PC-3 (cell line): Measurements from ENCODE around the gene PLCZ1. TPM values are rescaled to one million over a fixed set of nuclear protein-coding genes. Genes with fewer than 3 reads are reported as not detected.

Experiments
- ATAC-seq: fragments of 200-7000 bp; cut with Tn5 transposase; 2 replicates; pipeline ENCODE4 v1.9.1; 2020; ENCODE audit warnings: mild to moderate bottlenecking, moderate library complexity
- BruUV-seq: library from RNA; stranded (reverse); fragments of 400-500 nt; replicated peaks from 2 replicates; lab custom pipeline; 2021; lab: Mats Ljungman, UMichigan
- CTCF ChIA-PET: fragments of 300-600 bp; sonication (Branson Sonifier 250); formaldehyde crosslinking; loops from one replicate; lab custom pipeline; 2022; ENCODE audit warnings: antibody characterized with exemption; lab: Charles Lee
- POLR2A ChIA-PET: fragments of 300-600 bp; sonication (Branson Sonifier 250); formaldehyde crosslinking; loops from one replicate; lab custom pipeline; 2022; ENCODE audit warnings: antibody characterized with exemption; ENCODE audit not compliant: unreplicated experiment; lab: Charles Lee
- DNase-seq: peaks from one replicate; pipeline ENCODE4 v3.0.0-alpha.2; 2015
- H2AFZ ChIP-seq: fragments of 300-600 bp; sonication (generic); 2 replicates; pipeline ENCODE4 v1.6.0; 2016; ENCODE audit warnings: antibody characterized with exemption, low read length
- H3F3A ChIP-seq: fragments of 300-600 bp; sonication (generic); one replicate; pipeline ENCODE4 v1.6.0; 2017; ENCODE audit warnings: antibody characterized with exemption, low read length, control low read depth, mild to moderate bottlenecking; ENCODE audit not compliant: unreplicated experiment
- H3K27ac ChIP-seq: fragments of 300-600 bp; sonication (generic); 2 replicates; pipeline ENCODE4 v1.5.1; 2016; ENCODE audit warnings: mild to moderate bottlenecking, low read length
- H3K27me3 ChIP-seq: fragments of 300-600 bp; sonication (generic); 2 replicates; pipeline ENCODE4 v1.6.1; 2016; ENCODE audit warnings: low read length, mixed read lengths
- H3K36me3 ChIP-seq: fragments of 300-600 bp; sonication (generic); 2 replicates; pipeline ENCODE4 v1.6.1; 2016; ENCODE audit warnings: low read depth, mixed run types, low read length, mixed read lengths
- H3K4me1 ChIP-seq: fragments of 300-600 bp; sonication (generic); 2 replicates; pipeline ENCODE4 v1.5.1; 2016; ENCODE audit warnings: low read length; ENCODE audit not compliant: insufficient read depth
- H3K4me2 ChIP-seq: fragments of 300-600 bp; sonication (generic); 2 replicates; pipeline ENCODE4 v1.6.0; 2016; ENCODE audit warnings: low read length
- H3K4me3 ChIP-seq: fragments of 300-600 bp; sonication (generic); 2 replicates; pipeline ENCODE4 v1.5.1; 2016; ENCODE audit warnings: mild to moderate bottlenecking, low read length, mixed read lengths
- H3K79me2 ChIP-seq: fragments of 300-600 bp; sonication (generic); 2 replicates; pipeline ENCODE4 v1.6.1; 2017; ENCODE audit warnings: low read length, mixed read lengths
- H3K9ac ChIP-seq: fragments of 300-600 bp; sonication (generic); 2 replicates; pipeline ENCODE4 v1.6.0; 2016; ENCODE audit warnings: mild to moderate bottlenecking, low read length
- H3K9me2 ChIP-seq: fragments of 300-600 bp; sonication (generic); replicated peaks from 2 replicates; pipeline ENCODE4 v1.6.1; 2016; ENCODE audit warnings: mixed run types, low read length, mixed read lengths
- H3K9me3 ChIP-seq: fragments of 300-600 bp; sonication (generic); 2 replicates; pipeline ENCODE4 v1.6.1; 2016; ENCODE audit warnings: low read length, mixed read lengths
- H4K20me1 ChIP-seq: fragments of 300-600 bp; sonication (generic); 2 replicates; pipeline ENCODE4 v1.6.1; 2016; ENCODE audit warnings: low read length, mixed read lengths
- EZH2 ChIP-seq: fragments of 300-600 bp; sonication (generic); IDR thresholded peaks from one replicate; pipeline ENCODE4 v1.6.1; 2017; ENCODE audit warnings: antibody characterized with exemption, mild to moderate bottlenecking, low read length; ENCODE audit not compliant: unreplicated experiment
- EZH2phosphoT487 ChIP-seq: fragments of 300-600 bp; sonication (generic); IDR thresholded peaks from 2 replicates; pipeline ENCODE4 v1.6.1; 2018; ENCODE audit warnings: mild to moderate bottlenecking, antibody characterized with exemption, low read length, borderline replicate concordance
- intact Hi-C: fragments of 100-400 bp; cut with micrococcal nuclease; formaldehyde crosslinking; loops from 2 replicates; pipeline ENCODE4 v1.9.0; 2023
- total RNA-seq: library from RNA; depleted of rRNA; stranded (reverse); fragments of >200 nt; gene quantifications from 2 replicates; pipeline ENCODE4 v1.2.3, GENCODE V29; 2014
- TF ChIP-seq, protein P1 (sequence below): fragments of 300-600 bp; sonication (generic); conservative IDR thresholded peaks from 2 replicates; pipeline ENCODE4 v1.5.1; 2017; ENCODE audit warnings: antibody characterized with exemption, low read depth, mild to moderate bottlenecking, low read length

PLCZ1 gene
- total RNA-seq, 1 experiment from 2014 or later: not detected

DNA sequence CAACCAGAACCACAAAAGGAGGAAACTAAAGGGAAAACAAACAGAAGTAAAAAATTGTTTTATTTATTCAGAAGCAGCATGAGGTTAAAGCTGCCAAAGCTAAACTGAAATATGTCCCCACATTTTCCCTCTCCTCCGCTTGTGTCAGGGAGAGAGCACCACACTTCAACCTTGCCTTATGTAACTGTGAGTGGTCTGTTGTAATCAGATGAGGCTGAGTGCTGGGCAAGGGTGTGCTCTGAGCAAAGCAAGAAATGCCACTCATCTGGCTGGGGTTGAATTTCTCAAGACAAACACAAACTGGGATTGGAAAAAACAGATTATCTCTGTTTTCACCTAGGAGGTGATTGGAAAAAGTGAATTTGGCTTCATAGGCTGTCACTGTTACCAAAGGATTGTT is 12.3 kb upstream of the PLCZ1 start:
- Histone ChIP-seq H3K4me1 (peaks cover 8% of the 10 kb centered on the region; the same call in 1 of the 2 replicates), H3K4me3 (no peak overlapping the region), H3K9me3 (no peaks in the 10 kb centered on the region), H3K27ac (no peak overlapping the region), H3K4me2 (0 out of 2 replicates have a peak overlapping the region, but pooled peaks have one; percentile 8), H3K9ac (no peak overlapping the region), H3F3A (no peaks in the 10 kb centered on the region), H3K27me3 (no peaks in the 10 kb centered on the region), H4K20me1 (no peaks in the 10 kb centered on the region), H3K36me3 (no peaks in the 10 kb centered on the region), H3K9me2 (no peaks in the 10 kb centered on the region), H2AFZ (no peak overlapping the region), H3K79me2 (no peaks in the 10 kb centered on the region)
- ChIA-PET CTCF (no interaction called here), POLR2A (interaction anchor here (0.7 kb wide), 1 partner anchor 1470 kb away, joined by 5 read pairs; no protein-coding TSS in a partner anchor)
- intact Hi-C loops: no loop called here
- DNase-seq (peak; percentile 15), ATAC-seq (peak; percentile 45)
- TF ChIP-seq EZH2 (no peak), EZH2phosphoT487 (no peak)
- TF ChIP-seq, protein P1, sequence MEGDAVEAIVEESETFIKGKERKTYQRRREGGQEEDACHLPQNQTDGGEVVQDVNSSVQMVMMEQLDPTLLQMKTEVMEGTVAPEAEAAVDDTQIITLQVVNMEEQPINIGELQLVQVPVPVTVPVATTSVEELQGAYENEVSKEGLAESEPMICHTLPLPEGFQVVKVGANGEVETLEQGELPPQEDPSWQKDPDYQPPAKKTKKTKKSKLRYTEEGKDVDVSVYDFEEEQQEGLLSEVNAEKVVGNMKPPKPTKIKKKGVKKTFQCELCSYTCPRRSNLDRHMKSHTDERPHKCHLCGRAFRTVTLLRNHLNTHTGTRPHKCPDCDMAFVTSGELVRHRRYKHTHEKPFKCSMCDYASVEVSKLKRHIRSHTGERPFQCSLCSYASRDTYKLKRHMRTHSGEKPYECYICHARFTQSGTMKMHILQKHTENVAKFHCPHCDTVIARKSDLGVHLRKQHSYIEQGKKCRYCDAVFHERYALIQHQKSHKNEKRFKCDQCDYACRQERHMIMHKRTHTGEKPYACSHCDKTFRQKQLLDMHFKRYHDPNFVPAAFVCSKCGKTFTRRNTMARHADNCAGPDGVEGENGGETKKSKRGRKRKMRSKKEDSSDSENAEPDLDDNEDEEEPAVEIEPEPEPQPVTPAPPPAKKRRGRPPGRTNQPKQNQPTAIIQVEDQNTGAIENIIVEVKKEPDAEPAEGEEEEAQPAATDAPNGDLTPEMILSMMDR: no peak
- BruUV-seq: no TSS peak

GRCh38 chr12:18749386-18749957 is 11.7 kb upstream of the PLCZ1 start:
- no peaks in the 10 kb centered on the region for H3K9me3 ChIP-seq
- no peaks in the 10 kb centered on the region for H3K27me3 ChIP-seq
- POLR2A ChIA-PET: interaction anchor here (0.7 kb wide), 1 partner anchor 1471 kb away, joined by 5 read pairs; no protein-coding TSS in a partner anchor
- H2AFZ ChIP-seq: no peak overlapping the region
- 0 out of 2 replicates have a peak overlapping the region, but pooled peaks have one; percentile 8 for H3K4me2 ChIP-seq
- H4K20me1 ChIP-seq: no peaks in the 10 kb centered on the region
- no peak for TF ChIP-seq EZH2phosphoT487
- TF ChIP-seq, protein P1: no peak
- no peak for TF ChIP-seq EZH2
- no peaks in the 10 kb centered on the region for H3F3A ChIP-seq
- H3K36me3 ChIP-seq: no peaks in the 10 kb centered on the region
- DNase-seq (no peak), ATAC-seq (no peak)
- H3K27ac ChIP-seq: no peak overlapping the region
- no peak overlapping the region for H3K9ac ChIP-seq
- H3K79me2 ChIP-seq: no peaks in the 10 kb centered on the region
- BruUV-seq: no TSS peak
- H3K4me1 ChIP-seq: peaks cover 8% of the 10 kb centered on the region; the same call in 1 of the 2 replicates
- CTCF ChIA-PET: no interaction called here
- no peaks in the 10 kb centered on the region for H3K9me2 ChIP-seq
- intact Hi-C loops: no loop called here
- H3K4me3 ChIP-seq: no peak overlapping the region

DNA sequence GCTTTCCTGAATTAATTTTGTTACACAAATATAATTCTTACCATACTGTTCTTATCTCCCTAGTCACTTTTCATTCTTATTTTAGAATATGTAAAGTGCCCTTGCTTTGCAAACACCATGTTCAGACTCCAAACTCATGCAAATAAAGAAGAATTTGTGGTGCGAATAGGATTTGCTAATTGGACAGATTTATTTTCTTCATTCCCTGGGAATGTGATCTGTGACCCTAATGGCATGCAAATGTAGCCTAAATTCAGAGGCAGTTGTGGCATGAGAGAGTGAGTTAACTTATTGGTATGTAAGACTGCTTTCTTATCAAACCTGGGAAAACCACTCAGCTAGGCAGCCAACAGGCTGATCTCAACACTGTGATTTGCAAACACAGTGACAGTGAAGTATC is 10.1 kb upstream of the PLCZ1 start:
- Histone ChIP-seq H3K27me3 (no peaks in the 10 kb centered on the region), H3K27ac (no peak overlapping the region), H3F3A (no peaks in the 10 kb centered on the region), H3K79me2 (no peaks in the 10 kb centered on the region), H3K4me1 (peaks cover 7% of the 10 kb centered on the region; the same call in 1 of the 2 replicates), H3K36me3 (no peaks in the 10 kb centered on the region), H2AFZ (no peak overlapping the region), H3K4me2 (no peak overlapping the region), H3K9me2 (no peaks in the 10 kb centered on the region), H3K4me3 (no peak overlapping the region), H3K9ac (no peak overlapping the region), H3K9me3 (no peaks in the 10 kb centered on the region), H4K20me1 (no peaks in the 10 kb centered on the region)
- TF ChIP-seq, protein P1: no peak
- TF ChIP-seq EZH2 (no peak), EZH2phosphoT487 (no peak)
- ChIA-PET CTCF (no interaction called here), POLR2A (no interaction called here)
- no TSS peak for BruUV-seq
- DNase-seq: peak; percentile 34
- ATAC-seq: no peak
- intact Hi-C loops: no loop called here
